T1000 (cell line): ENCODE results near the gene TMEM59L.
"Not testable (repeated sequence)": the region's sequence is repeated elsewhere in the genome, so short reads cannot be mapped to it uniquely, and the experiment has no call there.

Source experiments
- DNase-seq: peaks from one replicate; lab custom pipeline; 2025; ENCODE audit warnings: mixed read lengths; lab: John Stamatoyannopoulos, UW

TMEM59L gene

GRCh38 chr19:18612772-18613588 is at the start of gene TMEM59L:
Gene TMEM59L (plus strand): TSS chr19:18612870. CDS start chr19:18612959, 89 bp downstream.
- DNase-seq = no peak

GRCh38 chr19:18566953-18567352 is 45.7 kb upstream of the TMEM59L start:
- DNase-seq = no peak

- DNase-seq = no peak
These were observed 44.3 kb upstream of the TMEM59L start for GRCh38 chr19:18568367-18568766.

GRCh38 chr19:18571564-18572344 is 40.9 kb upstream of the TMEM59L start, which contains the start of gene UBA52:
Gene UBA52 (plus strand): TSS chr19:18571857. CDS start chr19:18573301, 1,444 bp downstream.
- peak; percentile 96 for DNase-seq

GRCh38 chr19:18574691-18575291 is 37.9 kb upstream of the TMEM59L start:
- no peak for DNase-seq

GRCh38 chr19:18576383-18576782 is 36.3 kb upstream of the TMEM59L start:
- no peak for DNase-seq

- no peak for DNase-seq
These were observed 35.2 kb upstream of the TMEM59L start for GRCh38 chr19:18577365-18577914.

GRCh38 chr19:18580311-18580710 is 32.4 kb upstream of the TMEM59L start:
- no peak for DNase-seq

GRCh38 chr19:18586306-18586705 is 26.4 kb upstream of the TMEM59L start:
- no peak for DNase-seq

GRCh38 chr19:18587561-18587960 is 25.1 kb upstream of the TMEM59L start:
- DNase-seq = no peak

GRCh38 chr19:18587962-18588610 is 24.6 kb upstream of the TMEM59L start:
- no peak for DNase-seq

GRCh38 chr19:18588611-18589379 is 23.9 kb upstream of the TMEM59L start, which contains the start of gene REX1BD:
Gene REX1BD (plus strand): TSS chr19:18588798. CDS start chr19:18588802, 4 bp downstream.
- DNase-seq = peak; percentile 63

- peak; percentile 24 for DNase-seq
These were observed 23.0 kb upstream of the TMEM59L start for GRCh38 chr19:18589380-18590272.

- DNase-seq = peak; percentile 64
These were observed 22.1 kb upstream of the TMEM59L start for GRCh38 chr19:18590273-18591272.

- DNase-seq = no peak
These were observed 20.8 kb upstream of the TMEM59L start for GRCh38 chr19:18591735-18592385.

GRCh38 chr19:18592732-18593131 is 19.9 kb upstream of the TMEM59L start:
- DNase-seq = not testable (repeated sequence)

- no peak for DNase-seq
These were observed 19.1 kb upstream of the TMEM59L start for GRCh38 chr19:18593367-18594095.
